Gastrocnemius medialis (tissue), 4 donors: ENCODE results near the gene KIRREL3. TPM values are rescaled to one million over a fixed set of nuclear protein-coding genes. Genes with fewer than 3 reads are reported as not detected.

ENCODE experiments used
- ATAC-seq, 2 donors: fragments of 150-250 bp; one replicate each; pipeline ENCODE4 v1.9.1; 2016
- DNase-seq, 2 donors: peaks; one replicate each; pipeline ENCODE4 v3.0.0-alpha.2; 2019
- H3K27ac ChIP-seq, 4 donors: fragments of 200-600 bp; sonication (generic); 1 replicate in 1 of 4; 2 replicates in 3 of 4; pipeline ENCODE4 v1.5.1; 2016 to 2018; ENCODE audit warnings: mild to moderate bottlenecking in 2 of 4, moderate library complexity in 1 of 4
- H3K27me3 ChIP-seq, 3 donors: fragments of 200-600 bp; sonication (generic) in 2 of 3; 1 replicate in 1 of 3; 2 replicates in 2 of 3; pipeline versions ENCODE4 v1.5.1 to v1.6.0; 2016 to 2019; ENCODE audit warnings: mild to moderate bottlenecking in 1 of 3, moderate library complexity in 1 of 3
- H3K36me3 ChIP-seq, 2 donors: fragments of 200-600 bp; sonication (generic) in 1 of 2; one replicate each; pipeline ENCODE4 v1.5.1; 2017 to 2018
- H3K4me1 ChIP-seq, 2 donors: fragments of 200-600 bp; sonication (generic) in 1 of 2; one replicate each; pipeline ENCODE4 v1.5.1; 2016 to 2017; ENCODE audit warnings: mild to moderate bottlenecking in 2 of 2
- H3K4me3 ChIP-seq, 4 donors: fragments of 200-600 bp; sonication (generic) in 3 of 4; 1 replicate in 1 of 4; 2 replicates in 3 of 4; pipeline ENCODE4 v1.5.1; 2016 to 2019; ENCODE audit warnings: mild to moderate bottlenecking in 2 of 4
- H3K9me3 ChIP-seq, 3 donors: fragments of 200-600 bp; sonication (generic) in 2 of 3; 1 replicate in 1 of 3; 2 replicates in 2 of 3; pipeline ENCODE4 v1.5.1; 2016 to 2019
- CTCF ChIP-seq, 5 experiments: fragments of 450-650 bp in 3 of 5; fragments of 200-600 bp in 2 of 5; sonication (generic) in 2 of 5; IDR thresholded peaks in 4 of 5; conservative IDR thresholded peaks in 1 of 5; 1 replicate in 4 of 5; 2 replicates in 1 of 5; pipeline ENCODE4 v1.5.1; 2016 to 2019; ENCODE audit warnings: antibody characterized with exemption in 5 of 5, mild to moderate bottlenecking in 3 of 5, moderate library complexity in 3 of 5
- POLR2A ChIP-seq, 2 donors: fragments of 450-650 bp; IDR thresholded peaks; one replicate each; pipeline ENCODE4 v1.6.1; 2017; ENCODE audit warnings: antibody characterized with exemption in 2 of 2, mild to moderate bottlenecking in 2 of 2, moderate library complexity in 2 of 2
- in situ Hi-C, 4 donors: fragments of 200-750 bp; cut with MboI; loops; one replicate each; pipeline versions ENCODE4 v1.15.0 to v1.8.0; 2017; ENCODE audit warnings: low sequenced_read_pairs in 4 of 4
- intact Hi-C: fragments of 100-400 bp; cut with DNase I; formaldehyde crosslinking; loops from one replicate; pipeline ENCODE4 v1.15.1; 2023; ENCODE audit warnings: low total_unique reads
- total RNA-seq, 4 donors: library from RNA; depleted of rRNA; stranded (reverse); fragments of >200 nt; gene quantifications; one replicate each; pipeline versions ENCODE4 v1.1.0 to v1.2.3, GENCODE V29; 2016

The KIRREL3 gene
- total RNA-seq, 4 donors from 2014 or later, result 0.10 TPM; not detected in 3

DNA sequence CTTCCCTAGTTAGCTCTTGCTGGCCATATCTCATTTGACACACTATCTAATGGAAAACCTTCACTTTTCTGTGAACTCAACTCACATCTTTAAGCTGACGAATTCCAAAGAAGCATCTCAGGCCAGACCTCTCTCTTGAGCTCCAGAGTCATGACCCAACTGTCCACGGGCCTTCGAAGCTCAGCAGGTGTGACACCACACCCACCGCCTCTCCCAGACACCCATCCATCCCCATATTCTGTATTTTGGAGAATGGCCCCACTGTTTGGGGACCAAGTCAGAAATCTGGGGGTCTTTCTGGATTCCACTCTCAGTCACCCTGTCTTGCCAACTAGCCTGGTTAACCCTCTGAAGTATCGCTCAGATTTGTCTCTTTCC is 519.3 kb downstream of the KIRREL3 start:
- ATAC-seq (no peak), DNase-seq (no peak)
- peaks cover 0 to 5% of the 10 kb centered on the region in 2 donors for H3K4me1 ChIP-seq
- TF ChIP-seq CTCF (IDR thresholded peaks at IDR 0.05 in 4 of 5, conservative IDR thresholded peaks at IDR 0.05 in 1 of 5), result no peak
- TF ChIP-seq POLR2A (IDR thresholded peaks at IDR 0.05), result no peak
- no peak overlapping the region for H3K4me3 ChIP-seq
- H3K9me3 ChIP-seq, result no peaks in the 10 kb centered on the region
- no peaks in the 10 kb centered on the region for H3K36me3 ChIP-seq
- intact Hi-C loops, result loop anchor here (5.0 kb wide), 1 partner anchor 559 kb away; no protein-coding TSS in a partner anchor
- no peak overlapping the region for H3K27ac ChIP-seq
- no peaks in the 10 kb centered on the region for H3K27me3 ChIP-seq
- in situ Hi-C loops, result loop anchor here in 3 of 4 donors (10.0 to 25.0 kb wide), 3 partner anchors 166 to 344 kb away; partner anchors contain the start of gene DCPS (in 1 of the 3)

- H3K4me3 ChIP-seq, result peak overlapping the region; percentile 33 to 50 (median 40)
- no peaks in the 10 kb centered on the region for H3K36me3 ChIP-seq
- peaks cover 0 to 5% of the 10 kb centered on the region in 2 donors for H3K4me1 ChIP-seq
- intact Hi-C loops, result loop anchor here (1.0 to 5.0 kb wide), 3 partner anchors 39 to 558 kb away; no protein-coding TSS in a partner anchor
- H3K27ac ChIP-seq, result peak overlapping the region; percentile 30 to 63 (median 46)
- ATAC-seq (peak; percentile 81 to 92), DNase-seq (peak; percentile 59 to 72)
- TF ChIP-seq POLR2A (IDR thresholded peaks at IDR 0.05) (no peak), CTCF (IDR thresholded peaks at IDR 0.05 in 4 of 5, conservative IDR thresholded peaks at IDR 0.05 in 1 of 5) (peak; percentile 87 to 96 (median 89))
- no peaks in the 10 kb centered on the region for H3K27me3 ChIP-seq
- H3K9me3 ChIP-seq, result no peaks in the 10 kb centered on the region
- in situ Hi-C loops, result loop anchor here in 3 of 4 donors (10.0 to 25.0 kb wide), 3 partner anchors 166 to 343 kb away; partner anchors contain the start of gene DCPS (in 1 of the 3)
These were observed 519.9 kb downstream of the KIRREL3 start for GRCh38 chr11:126480410-126481302.

DNA sequence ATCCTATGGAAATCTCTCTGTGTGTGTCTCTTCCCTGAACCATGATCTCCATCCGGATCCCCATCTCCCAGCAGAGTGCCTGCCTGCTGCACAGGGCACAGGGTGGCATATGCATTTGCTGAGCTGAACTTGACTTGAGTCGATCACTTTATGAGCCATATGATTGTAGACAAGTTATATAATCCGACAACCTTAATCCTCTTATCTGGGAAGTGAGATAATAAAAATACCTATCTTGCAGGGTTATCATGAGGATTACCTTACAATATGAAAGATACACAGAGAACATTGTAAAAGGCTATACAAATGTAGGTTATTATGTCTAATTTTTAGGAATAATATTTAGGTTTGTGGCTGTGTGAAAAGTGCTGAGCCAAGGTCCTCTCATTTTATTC is 520.6 kb downstream of the KIRREL3 start:
- Histone ChIP-seq H3K9me3 (no peaks in the 10 kb centered on the region), H3K27ac (no peak overlapping the region), H3K27me3 (no peaks in the 10 kb centered on the region), H3K36me3 (no peaks in the 10 kb centered on the region), H3K4me3 (no peak overlapping the region), H3K4me1 (peaks cover 0 to 5% of the 10 kb centered on the region in 2 donors)
- no peak for DNase-seq
- intact Hi-C loops, result loop anchor here (1.0 to 5.0 kb wide), 3 partner anchors 39 to 558 kb away; no protein-coding TSS in a partner anchor
- no peak for ATAC-seq
- TF ChIP-seq CTCF (IDR thresholded peaks at IDR 0.05 in 4 of 5, conservative IDR thresholded peaks at IDR 0.05 in 1 of 5) (no peak), POLR2A (IDR thresholded peaks at IDR 0.05) (no peak)
- in situ Hi-C loops, result loop anchor here in 3 of 4 donors (10.0 to 25.0 kb wide), 3 partner anchors 165 to 343 kb away; partner anchors contain the start of gene DCPS (in 1 of the 3)

DNA sequence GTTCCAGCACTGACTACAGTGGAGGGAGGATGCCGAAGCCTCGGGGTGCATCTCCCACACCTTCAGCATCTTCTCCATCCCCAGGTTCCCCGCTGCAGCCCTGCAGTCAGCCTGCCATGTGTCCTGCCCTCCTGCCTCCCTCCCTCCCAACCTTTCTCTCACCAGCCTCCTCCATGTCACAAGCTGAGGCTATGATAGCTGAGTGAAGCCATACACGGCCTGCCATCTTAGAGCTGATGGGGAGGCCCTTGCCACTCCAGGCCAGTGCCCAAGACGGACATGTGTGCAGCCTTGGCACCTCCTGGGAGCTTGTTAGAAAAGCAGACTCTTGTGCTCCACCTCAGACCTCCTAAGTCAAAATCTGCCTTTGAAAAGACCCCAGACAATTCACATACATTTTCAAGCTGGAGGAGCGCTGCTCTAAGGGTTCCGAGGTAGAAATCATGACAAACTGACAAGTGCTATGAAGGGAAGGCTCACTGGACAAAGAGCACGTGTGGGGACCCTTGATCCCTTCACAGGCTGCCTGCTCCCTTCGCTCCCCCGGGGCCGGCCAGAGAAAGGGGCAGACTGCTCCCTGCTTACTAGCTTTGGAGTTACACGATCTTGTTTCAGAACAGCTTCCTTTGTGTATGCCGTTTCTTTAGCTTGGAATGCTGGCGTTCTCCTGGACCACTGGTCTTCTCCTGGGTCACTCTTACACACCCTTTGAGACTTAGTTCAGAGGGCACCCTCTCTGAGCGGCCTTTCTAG is 521.2 kb downstream of the KIRREL3 start:
- DNase-seq (no peak), ATAC-seq (no peak)
- H3K4me1 ChIP-seq, result peaks cover 0 to 5% of the 10 kb centered on the region in 2 donors
- no peak overlapping the region for H3K4me3 ChIP-seq
- in situ Hi-C loops, result loop anchor here in 3 of 4 donors (10.0 to 25.0 kb wide), 3 partner anchors 165 to 342 kb away; partner anchors contain the start of gene DCPS (in 1 of the 3)
- no peaks in the 10 kb centered on the region for H3K27me3 ChIP-seq
- H3K27ac ChIP-seq, result no peak overlapping the region
- H3K9me3 ChIP-seq, result no peaks in the 10 kb centered on the region
- H3K36me3 ChIP-seq, result no peaks in the 10 kb centered on the region
- TF ChIP-seq POLR2A (IDR thresholded peaks at IDR 0.05) (no peak), CTCF (IDR thresholded peaks at IDR 0.05 in 4 of 5, conservative IDR thresholded peaks at IDR 0.05 in 1 of 5) (no peak)
- intact Hi-C loops, result no loop called here
